Activated CD4-positive, alpha-beta T cell treated with anti-CD3 and anti-CD28 coated beads, Interleukin-2, amount 10 ng/mL, durations not matched to agents 24 days and 14 days (primary cell): Measurements from ENCODE around the gene KRT33A. TPM values are rescaled to one million over a fixed set of nuclear protein-coding genes. Genes with fewer than 3 reads are reported as not detected.
"Not testable (repeated sequence)": the region's sequence is repeated elsewhere in the genome, so short reads cannot be mapped to it uniquely, and the experiment has no call there.

Experiments
- DNase-seq: peaks from one replicate; pipeline ENCODE4 v3.0.0; 2022
- H3K27ac Mint-ChIP-seq: one replicate; pipeline ENCODE4 v1.8.0; 2022; ENCODE audit warnings: mild to moderate bottlenecking, mixed read lengths
- H3K27me3 Mint-ChIP-seq: one replicate; pipeline ENCODE4 v1.8.0; 2022; ENCODE audit warnings: mixed read lengths
- H3K36me3 Mint-ChIP-seq: one replicate; pipeline ENCODE4 v1.8.0; 2022; ENCODE audit warnings: low read depth, mild to moderate bottlenecking, mixed read lengths
- H3K4me1 Mint-ChIP-seq: one replicate; pipeline ENCODE4 v1.8.0; 2021; ENCODE audit warnings: mixed read lengths
- H3K4me3 Mint-ChIP-seq: one replicate; pipeline ENCODE4 v1.8.0; 2022; ENCODE audit warnings: mild to moderate bottlenecking, moderate library complexity, mixed read lengths
- H3K9me3 Mint-ChIP-seq: one replicate; pipeline ENCODE4 v1.8.0; 2021; ENCODE audit warnings: mixed read lengths
- intact Hi-C: fragments of 100-400 bp; cut with micrococcal nuclease; formaldehyde crosslinking; loops from one replicate; pipeline ENCODE4 v1.15.1; 2023
- total RNA-seq: library from RNA; stranded (reverse); gene quantifications from 2 replicates; pipeline ENCODE4 v1.2.3, GENCODE V29; 2022

Gene KRT33A
- total RNA-seq, 1 donor from 2014 or later = not detected

- H3K36me3 Mint-ChIP-seq = peaks cover 2% of the 10 kb centered on the region
- peaks cover 7% of the 10 kb centered on the region for H3K27me3 Mint-ChIP-seq
- H3K9me3 Mint-ChIP-seq = peaks cover 9% of the 10 kb centered on the region
Observed at GRCh38 chr17:41382394-41382793, 31.8 kb upstream of the KRT33A start.

GRCh38 chr17:41381943-41382342 lies 31.3 kb upstream of the KRT33A start, which contains the start of gene KRT34:
KRT34 (minus strand) TSS chr17:41382306; CDS start chr17:41382246, 60 bp downstream.
- intact Hi-C loops, DNase-seq: not testable (repeated sequence)

More at GRCh38 chr17:41382394-41382793, 31.8 kb upstream of the KRT33A start:
- H3K4me1 Mint-ChIP-seq = no peaks in the 10 kb centered on the region
- H3K27ac Mint-ChIP-seq = no peak overlapping the region
- no peak for DNase-seq
- intact Hi-C loops = no loop called here
- H3K4me3 Mint-ChIP-seq = no peak overlapping the region

GRCh38 chr17:41380091-41380490 lies 29.5 kb upstream of the KRT33A start:
- DNase-seq, H3K4me3 Mint-ChIP-seq, intact Hi-C loops, H3K36me3 Mint-ChIP-seq, H3K9me3 Mint-ChIP-seq, H3K27me3 Mint-ChIP-seq, H3K27ac Mint-ChIP-seq, H3K4me1 Mint-ChIP-seq: not testable (repeated sequence)

More at GRCh38 chr17:41381943-41382342, 31.3 kb upstream of the KRT33A start, which contains the start of gene KRT34:
- H3K4me3 Mint-ChIP-seq, H3K27me3 Mint-ChIP-seq, H3K36me3 Mint-ChIP-seq, H3K27ac Mint-ChIP-seq, H3K4me1 Mint-ChIP-seq, H3K9me3 Mint-ChIP-seq: not testable (repeated sequence)

GRCh38 chr17:41377546-41377945 lies 26.9 kb upstream of the KRT33A start:
- intact Hi-C loops = no loop called here
- peaks cover 5% of the 10 kb centered on the region for H3K9me3 Mint-ChIP-seq
- no peak overlapping the region for H3K4me3 Mint-ChIP-seq
- no peaks in the 10 kb centered on the region for H3K36me3 Mint-ChIP-seq
- DNase-seq = no peak
- H3K4me1 Mint-ChIP-seq = no peaks in the 10 kb centered on the region
- H3K27me3 Mint-ChIP-seq = peaks cover 5% of the 10 kb centered on the region
- no peak overlapping the region for H3K27ac Mint-ChIP-seq

GRCh38 chr17:41369713-41370112 lies 19.1 kb upstream of the KRT33A start, which contains the start of gene KRT33B:
KRT33B (minus strand) TSS chr17:41369813; CDS start chr17:41369750, 63 bp downstream.
- no peak within 1 kb of the TSS for H3K4me3 Mint-ChIP-seq
- H3K9me3 Mint-ChIP-seq = peaks cover 5% of the 10 kb centered on the region
- H3K4me1 Mint-ChIP-seq = peaks cover 2% of the 10 kb centered on the region
- no peak within 1 kb of the TSS for H3K27ac Mint-ChIP-seq
- no peaks in the 10 kb centered on the region for H3K36me3 Mint-ChIP-seq
- intact Hi-C loops = no loop called here
- no peak for DNase-seq
- peaks cover 13% of the 10 kb centered on the region for H3K27me3 Mint-ChIP-seq

- Mint-ChIP-seq H3K27ac (no peak overlapping the region), H3K4me3 (no peak overlapping the region), H3K27me3 (peaks cover 10% of the 10 kb centered on the region), H3K36me3 (no peaks in the 10 kb centered on the region), H3K4me1 (peaks cover 5% of the 10 kb centered on the region), H3K9me3 (no peaks in the 10 kb centered on the region)
- DNase-seq = no peak
- intact Hi-C loops = no loop called here
Observed at GRCh38 chr17:41369023-41369422, 18.4 kb upstream of the KRT33A start.

- no peak for DNase-seq
- intact Hi-C loops = no loop called here
- H3K9me3 Mint-ChIP-seq = no peaks in the 10 kb centered on the region
- peaks cover 5% of the 10 kb centered on the region for H3K4me1 Mint-ChIP-seq
- H3K36me3 Mint-ChIP-seq = no peaks in the 10 kb centered on the region
- H3K4me3 Mint-ChIP-seq = no peak overlapping the region
- H3K27me3 Mint-ChIP-seq = peaks cover 8% of the 10 kb centered on the region
- H3K27ac Mint-ChIP-seq = no peak overlapping the region
Observed at GRCh38 chr17:41367426-41368075, 16.9 kb upstream of the KRT33A start.

- no peak for DNase-seq
- Mint-ChIP-seq H3K9me3 (no peaks in the 10 kb centered on the region), H3K36me3 (no peaks in the 10 kb centered on the region), H3K4me1 (peaks cover 5% of the 10 kb centered on the region), H3K4me3 (no peak overlapping the region), H3K27ac (no peak overlapping the region), H3K27me3 (peaks cover 8% of the 10 kb centered on the region)
- intact Hi-C loops = no loop called here
Observed at GRCh38 chr17:41366070-41366469, 15.4 kb upstream of the KRT33A start.

GRCh38 chr17:41363881-41364280 lies 13.3 kb upstream of the KRT33A start:
- Mint-ChIP-seq H3K27ac (no peak overlapping the region), H3K4me3 (no peak overlapping the region), H3K9me3 (no peaks in the 10 kb centered on the region), H3K27me3 (peaks cover 12% of the 10 kb centered on the region), H3K36me3 (no peaks in the 10 kb centered on the region), H3K4me1 (peaks cover 3% of the 10 kb centered on the region)
- intact Hi-C loops = no loop called here
- no peak for DNase-seq

- Mint-ChIP-seq H3K27me3 (peaks cover 18% of the 10 kb centered on the region), H3K36me3 (no peaks in the 10 kb centered on the region), H3K4me1 (peaks cover 3% of the 10 kb centered on the region), H3K4me3 (no peak overlapping the region), H3K27ac (no peak overlapping the region), H3K9me3 (no peaks in the 10 kb centered on the region)
- intact Hi-C loops = no loop called here
- no peak for DNase-seq
Observed at GRCh38 chr17:41360296-41360995, 9.8 kb upstream of the KRT33A start.

- no peak for DNase-seq
- Mint-ChIP-seq H3K4me1 (peaks cover 2% of the 10 kb centered on the region), H3K9me3 (peaks cover 4% of the 10 kb centered on the region), H3K36me3 (no peaks in the 10 kb centered on the region), H3K4me3 (no peak overlapping the region), H3K27me3 (peaks cover 35% of the 10 kb centered on the region), H3K27ac (no peak overlapping the region)
- intact Hi-C loops = no loop called here
Observed at GRCh38 chr17:41354536-41354935, 3.9 kb upstream of the KRT33A start.

GRCh38 chr17:41352597-41353366 lies 2.2 kb upstream of the KRT33A start:
- Mint-ChIP-seq H3K9me3 (peaks cover 4% of the 10 kb centered on the region), H3K27ac (no peak overlapping the region), H3K4me1 (peaks cover 2% of the 10 kb centered on the region), H3K27me3 (peaks cover 34% of the 10 kb centered on the region), H3K36me3 (no peaks in the 10 kb centered on the region), H3K4me3 (no peak overlapping the region)
- intact Hi-C loops = no loop called here
- DNase-seq = no peak

GRCh38 chr17:41351177-41351576 lies 549 bp upstream of the KRT33A start:
- Mint-ChIP-seq H3K4me3 (no peak overlapping the region), H3K9me3 (peaks cover 4% of the 10 kb centered on the region), H3K4me1 (peaks cover 2% of the 10 kb centered on the region), H3K36me3 (no peaks in the 10 kb centered on the region), H3K27me3 (peaks cover 31% of the 10 kb centered on the region), H3K27ac (no peak overlapping the region)
- intact Hi-C loops = no loop called here
- DNase-seq = no peak
